ENCODE results near the gene DIO3. TPM values are rescaled to one million over a fixed set of nuclear protein-coding genes. Genes with fewer than 3 reads are reported as not detected.

DIO3 gene
- total RNA-seq, 2 experiments from 2014 or later, result not detected

- Histone ChIP-seq H3K79me2 (ENCODE audit: insufficient read depth, low read depth, low read length) (no peaks in the 10 kb centered on the region), H3K4me3 (ENCODE audit: low read depth, low read length, poor library complexity, severe bottlenecking) (no peak overlapping the region), H3K9me3 (ENCODE audit: low read length) (peaks cover 2% of the 10 kb centered on the region), H4K20me1 (ENCODE audit: insufficient read depth, low read length) (no peaks in the 10 kb centered on the region), H3K36me3 (ENCODE audit: insufficient read depth, low read length) (no peaks in the 10 kb centered on the region), H2AFZ (ENCODE audit: low read length) (no peak overlapping the region), H3K9me2 (ENCODE audit: insufficient read depth, low read length) (no peaks in the 10 kb centered on the region), H3K4me1 (ENCODE audit: insufficient read depth, low read length, poor library complexity, severe bottlenecking) (peaks cover 9% of the 10 kb centered on the region), H3K4me2 (ENCODE audit: low read length) (no peak overlapping the region), H3K27ac (ENCODE audit: low read depth, low read length, poor library complexity, severe bottlenecking) (no peak overlapping the region)
- TF ChIP-seq EZH2phosphoT487 (IDR thresholded peaks at IDR 0.05; ENCODE audit: borderline replicate concordance, low read depth, low read length) (no peak), CTCF (conservative IDR thresholded peaks at IDR 0.05; ENCODE audit: low read length) (no peak)
- POLR2A ChIA-PET, result no interaction called here
- no TSS peak for BruUV-seq (replicated peaks)
- intact Hi-C loops (cut with micrococcal nuclease; ENCODE audit: unreplicated experiment), result no loop called here
- DNase-seq (ENCODE audit: low spot score), result no peak
- CTCF ChIA-PET (ENCODE audit: unreplicated experiment), result no interaction called here
Measured at GRCh38 chr14:101591582-101591981, 30.3 kb downstream of the DIO3 start.

- Histone ChIP-seq H2AFZ (ENCODE audit: low read length) (no peak overlapping the region), H3K4me3 (ENCODE audit: low read depth, low read length, poor library complexity, severe bottlenecking) (no peak overlapping the region), H3K4me1 (ENCODE audit: insufficient read depth, low read length, poor library complexity, severe bottlenecking) (peaks cover 16% of the 10 kb centered on the region), H3K9me2 (ENCODE audit: insufficient read depth, low read length) (no peaks in the 10 kb centered on the region), H3K4me2 (ENCODE audit: low read length) (no peak overlapping the region), H3K36me3 (ENCODE audit: insufficient read depth, low read length) (no peaks in the 10 kb centered on the region), H3K9me3 (ENCODE audit: low read length) (peaks cover 16% of the 10 kb centered on the region), H4K20me1 (ENCODE audit: insufficient read depth, low read length) (no peaks in the 10 kb centered on the region), H3K79me2 (ENCODE audit: insufficient read depth, low read depth, low read length) (no peaks in the 10 kb centered on the region), H3K27ac (ENCODE audit: low read depth, low read length, poor library complexity, severe bottlenecking) (no peak overlapping the region)
- intact Hi-C loops (cut with micrococcal nuclease; ENCODE audit: unreplicated experiment), result no loop called here
- POLR2A ChIA-PET, result no interaction called here
- CTCF ChIA-PET (ENCODE audit: unreplicated experiment), result no interaction called here
- no peak for DNase-seq (ENCODE audit: low spot score)
- no TSS peak for BruUV-seq (replicated peaks)
- TF ChIP-seq CTCF (conservative IDR thresholded peaks at IDR 0.05; ENCODE audit: low read length), result peak; percentile 30; the same call in 1 of the 2 replicates
- no peak for TF ChIP-seq EZH2phosphoT487 (IDR thresholded peaks at IDR 0.05; ENCODE audit: borderline replicate concordance, low read depth, low read length)
Measured at GRCh38 chr14:101593411-101594238, 32.3 kb downstream of the DIO3 start.

- Histone ChIP-seq H2AFZ (ENCODE audit: low read length) (no peak overlapping the region), H3K4me2 (ENCODE audit: low read length) (no peak overlapping the region), H3K9me3 (ENCODE audit: low read length) (peaks cover 21% of the 10 kb centered on the region), H3K36me3 (ENCODE audit: insufficient read depth, low read length) (no peaks in the 10 kb centered on the region), H3K4me1 (ENCODE audit: insufficient read depth, low read length, poor library complexity, severe bottlenecking) (peaks cover 16% of the 10 kb centered on the region), H3K4me3 (ENCODE audit: low read depth, low read length, poor library complexity, severe bottlenecking) (no peak overlapping the region), H3K27ac (ENCODE audit: low read depth, low read length, poor library complexity, severe bottlenecking) (no peak overlapping the region), H4K20me1 (ENCODE audit: insufficient read depth, low read length) (no peaks in the 10 kb centered on the region), H3K9me2 (ENCODE audit: insufficient read depth, low read length) (no peaks in the 10 kb centered on the region), H3K79me2 (ENCODE audit: insufficient read depth, low read depth, low read length) (no peaks in the 10 kb centered on the region)
- POLR2A ChIA-PET, result no interaction called here
- no TSS peak for BruUV-seq (replicated peaks)
- TF ChIP-seq CTCF (conservative IDR thresholded peaks at IDR 0.05; ENCODE audit: low read length) (no peak), EZH2phosphoT487 (IDR thresholded peaks at IDR 0.05; ENCODE audit: borderline replicate concordance, low read depth, low read length) (no peak)
- DNase-seq (ENCODE audit: low spot score), result no peak
- intact Hi-C loops (cut with micrococcal nuclease; ENCODE audit: unreplicated experiment), result no loop called here
- CTCF ChIA-PET (ENCODE audit: unreplicated experiment), result no interaction called here
Measured at GRCh38 chr14:101594511-101595148, 33.3 kb downstream of the DIO3 start.
